Heart left ventricle (tissue), 16 donors: ENCODE measurements around the gene NUBP2. TPM values are rescaled to one million over a fixed set of nuclear protein-coding genes. Genes with fewer than 3 reads are reported as not detected.

ENCODE experiments used
- ATAC-seq, 4 donors: fragments of 200-7000 bp; cut with Tn5 transposase; one replicate each; pipeline ENCODE4 v1.9.1; 2020 to 2022; ENCODE audit warnings: moderate library complexity in 4 of 4, mild to moderate bottlenecking in 3 of 4, moderate number of reproducible peaks in 1 of 4
- DNase-seq, 5 donors: peaks; one replicate each; pipeline ENCODE4 v3.0.0-alpha.2; 2020
- H3K27ac ChIP-seq, 12 donors: fragments of 200-600 bp; sonication (generic) in 4 of 12; one replicate each; pipeline versions ENCODE4 v1.5.0 to v1.8.0; 2016 to 2022; ENCODE audit warnings: mild to moderate bottlenecking in 2 of 12
- H3K27me3 ChIP-seq, 9 donors: fragments of 200-600 bp; sonication (generic) in 2 of 9; one replicate each; pipeline versions ENCODE4 v1.5.1 to v1.8.0; 2016 to 2022; ENCODE audit warnings: mild to moderate bottlenecking in 3 of 9
- H3K36me3 ChIP-seq, 9 donors: fragments of 200-600 bp; sonication (generic) in 2 of 9; one replicate each; pipeline versions ENCODE4 v1.5.0 to v1.8.0; 2018 to 2022; ENCODE audit warnings: mild to moderate bottlenecking in 2 of 9
- H3K4me1 ChIP-seq, 12 donors: fragments of 200-600 bp; sonication (generic) in 4 of 12; one replicate each; pipeline versions ENCODE4 v1.5.0 to v1.8.0; 2016 to 2022; ENCODE audit warnings: mild to moderate bottlenecking in 3 of 12
- H3K4me3 ChIP-seq, 12 donors: fragments of 200-600 bp; sonication (generic) in 4 of 12; one replicate each; pipeline versions ENCODE4 v1.5.0 to v1.8.0; 2017 to 2022; ENCODE audit warnings: mild to moderate bottlenecking in 9 of 12, moderate library complexity in 4 of 12
- H3K9me3 ChIP-seq, 12 donors: fragments of 200-600 bp; sonication (generic) in 4 of 12; one replicate each; pipeline versions ENCODE4 v1.5.0 to v1.8.0; 2016 to 2022; ENCODE audit warnings: mild to moderate bottlenecking in 1 of 12
- POLR2A ChIP-seq, 2 donors: fragments of 450-650 bp; IDR thresholded peaks; one replicate each; pipeline ENCODE4 v1.6.1; 2017; ENCODE audit warnings: antibody characterized with exemption in 2 of 2, mild to moderate bottlenecking in 2 of 2, moderate library complexity in 2 of 2
- whole genome bisulfite sequencing, 4 donors: extraction: QIAGEN DNeasy Blood & Tissue Kit in 2 of 4; methylation state at CpG; one replicate each; pipeline versions ENCODE4 v1.1.5 to v1.1.7; 2013 to 2018; 5-methylcytosine and 5-hydroxymethylcytosine counted together
- intact Hi-C, 10 donors: fragments of 100-400 bp; cut with DNase I; formaldehyde crosslinking; loops; one replicate each; pipeline versions ENCODE4 v1.11.1 to v1.14.2; 2022
- polyA plus RNA-seq, 2 donors: library from polyadenylated mRNA; stranded (reverse); fragments of 200-250 nt; gene quantifications; one replicate each; pipeline ENCODE4 v1.2.3, GENCODE V29; 2013
- total RNA-seq, 9 donors: library from RNA; depleted of rRNA in 2 of 9; stranded (reverse); fragments of >200 nt in 2 of 9; fragmentation: NEBNext Ultra II Directional in 3 of 9; extraction: Animal tissue kit (Norgen Biotek cat#: 25700) in 3 of 9; gene quantifications; one replicate each; pipeline versions ENCODE4 v1.1.0 to v1.2.4, GENCODE V29; 2016 to 2023
- TF ChIP-seq, protein P1 (sequence below), 12 donors: fragments of 200-600 bp; sonication (generic) in 4 of 12; IDR thresholded peaks; one replicate each; pipeline versions ENCODE4 v1.5.0 to v1.8.0; 2018 to 2022; ENCODE audit warnings: antibody characterized with exemption in 12 of 12, mild to moderate bottlenecking in 5 of 12
- donor health status: ischemic (EF 13 %, LVEDD 7.1; RV severe dilation, severe dysfunction).
- donor health status: healthy with polysubstance abuse.
- donor health status: DM: no; HTN: yes; CAD: no.
- donor health status: DM: no; HTN: no; CAD: no.
- donor health status: ischemic (EF 25% LVEDD 6.9; RV normal size, moderate dysfunction).
- donor health status: ischemic (EF 25% LVEDD 5.7; RV mildly dilated, moderate dysfunction).
- donor health status: healthy.
- donor health status: DM: yes; HTN: yes; CAD: no.
- donor health status: ischemic (EF 35%, LVEDD 5.7; RV mildly dilated, moderate dysfunction).
- donor health status: nonischemic (EF 11% LVEDD 7.7; RV severe dilation, severe dysfunction).
- donor health status: DM: yes; HTN: yes; CAD: no.
- donor health status: PGD.
- donor health status: ischemic (EF 29% LVEDD 5.4; RV normal size, mild dysfunction).
- donor health status: nonischemic (EF 23%, LVEDD 6.1; RV moderate dilation, normal function).

The NUBP2 gene
- total and polyA plus RNA-seq, 11 donors: 26.7 to 81.9 (median 30.4) TPM

DNA sequence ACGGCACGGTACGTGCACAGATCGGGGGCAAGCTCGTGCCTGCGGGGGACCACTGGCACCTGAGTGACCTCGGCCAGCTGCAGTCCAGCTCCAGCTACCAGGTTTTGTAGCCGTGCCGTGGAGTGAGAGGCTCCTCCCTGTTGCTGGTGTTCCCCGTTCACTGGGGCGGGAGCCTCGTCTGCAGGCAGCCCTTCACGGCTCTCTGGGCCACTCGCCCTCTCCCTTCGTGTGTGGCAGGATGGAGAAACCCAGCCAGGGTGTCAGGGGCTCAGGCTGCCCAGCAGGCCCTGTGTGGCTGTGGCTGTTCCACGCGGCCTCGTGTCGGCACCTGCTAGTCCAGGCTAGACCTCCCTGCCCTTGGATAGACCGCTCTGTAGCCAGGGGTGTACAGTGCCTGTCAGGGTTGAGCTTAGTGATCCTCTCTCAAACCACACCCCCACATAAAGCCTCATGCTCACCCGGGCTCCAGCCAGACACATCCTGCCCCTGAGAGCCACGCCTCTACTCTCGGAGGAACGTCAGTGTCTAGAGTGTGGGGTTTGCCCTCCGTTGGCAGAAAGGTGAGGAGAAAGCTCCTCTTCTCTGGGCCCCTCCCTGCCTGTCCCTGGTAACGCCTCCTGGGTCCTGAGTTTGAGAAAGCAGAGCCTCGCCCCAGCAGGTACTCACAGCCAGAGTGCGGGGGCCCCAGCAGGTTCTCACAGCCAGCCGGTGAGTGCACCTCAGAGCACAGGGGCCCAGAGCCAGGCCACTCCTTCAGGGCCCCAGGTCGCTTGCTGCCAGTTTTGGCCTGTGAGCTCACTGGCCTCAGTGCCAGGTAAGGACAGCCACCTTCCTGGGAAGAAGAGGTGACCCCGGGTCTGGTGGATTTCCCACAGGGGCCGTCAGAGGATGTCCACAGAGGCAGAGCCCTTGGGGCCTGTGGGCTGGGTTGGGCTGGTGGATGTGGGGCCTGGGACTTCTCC lies 39.1 kb upstream of the NUBP2 start:
- Histone ChIP-seq H3K9me3 (no peaks in the 10 kb centered on the region), H3K36me3 (peaks cover 0 to 63% (median 58%) of the 10 kb centered on the region in 9 donors), H3K4me1 (no peaks in the 10 kb centered on the region), H3K27me3 (no peaks in the 10 kb centered on the region), H3K27ac (no peak overlapping the region), H3K4me3 (no peak overlapping the region)
- intact Hi-C loops: no loop called here
- no peak for TF ChIP-seq POLR2A (IDR thresholded peaks at IDR 0.05)
- DNase-seq (no peak), ATAC-seq (no peak)
- WGBS, 4 donors: 90 to 92% (median 91%) methylated on average over 29 to 32 of the region's 32 CpGs

DNA sequence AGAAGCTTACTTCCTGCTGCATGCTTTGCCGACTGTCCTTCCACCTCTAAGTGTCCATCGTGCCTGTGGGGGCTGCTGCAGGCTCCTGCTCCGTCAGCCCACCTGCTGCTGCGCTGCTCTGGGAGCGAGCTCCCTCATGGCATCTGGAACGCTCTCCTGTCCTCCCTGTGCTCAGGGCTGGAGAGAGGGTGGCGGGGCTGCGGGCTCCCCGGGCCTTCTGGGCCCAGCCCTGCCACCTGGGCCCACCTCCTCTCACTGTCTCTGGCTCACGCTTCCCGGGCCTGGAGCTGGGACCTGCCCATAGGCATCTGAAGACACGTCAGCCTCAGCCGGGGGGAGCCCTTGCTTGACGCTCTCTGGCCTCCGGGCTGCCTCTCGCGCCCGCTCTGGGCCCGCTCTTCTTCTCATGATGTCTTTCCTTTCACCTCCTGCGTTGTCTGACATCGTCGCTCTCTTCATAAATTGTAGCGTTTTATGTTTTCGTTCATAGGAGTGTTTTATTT lies 38.4 kb upstream of the NUBP2 start:
- Histone ChIP-seq H3K4me3 (no peak overlapping the region), H3K27me3 (no peaks in the 10 kb centered on the region), H3K4me1 (no peaks in the 10 kb centered on the region), H3K36me3 (peaks cover 0 to 71% (median 66%) of the 10 kb centered on the region in 9 donors), H3K27ac (no peak overlapping the region), H3K9me3 (no peaks in the 10 kb centered on the region)
- intact Hi-C loops: no loop called here
- 88 to 95% (median 91%) methylated on average over 23 to 24 of the region's 24 CpGs for WGBS, 4 donors
- ATAC-seq: no peak
- no peak for TF ChIP-seq POLR2A (IDR thresholded peaks at IDR 0.05)
- TF ChIP-seq, protein P1, sequence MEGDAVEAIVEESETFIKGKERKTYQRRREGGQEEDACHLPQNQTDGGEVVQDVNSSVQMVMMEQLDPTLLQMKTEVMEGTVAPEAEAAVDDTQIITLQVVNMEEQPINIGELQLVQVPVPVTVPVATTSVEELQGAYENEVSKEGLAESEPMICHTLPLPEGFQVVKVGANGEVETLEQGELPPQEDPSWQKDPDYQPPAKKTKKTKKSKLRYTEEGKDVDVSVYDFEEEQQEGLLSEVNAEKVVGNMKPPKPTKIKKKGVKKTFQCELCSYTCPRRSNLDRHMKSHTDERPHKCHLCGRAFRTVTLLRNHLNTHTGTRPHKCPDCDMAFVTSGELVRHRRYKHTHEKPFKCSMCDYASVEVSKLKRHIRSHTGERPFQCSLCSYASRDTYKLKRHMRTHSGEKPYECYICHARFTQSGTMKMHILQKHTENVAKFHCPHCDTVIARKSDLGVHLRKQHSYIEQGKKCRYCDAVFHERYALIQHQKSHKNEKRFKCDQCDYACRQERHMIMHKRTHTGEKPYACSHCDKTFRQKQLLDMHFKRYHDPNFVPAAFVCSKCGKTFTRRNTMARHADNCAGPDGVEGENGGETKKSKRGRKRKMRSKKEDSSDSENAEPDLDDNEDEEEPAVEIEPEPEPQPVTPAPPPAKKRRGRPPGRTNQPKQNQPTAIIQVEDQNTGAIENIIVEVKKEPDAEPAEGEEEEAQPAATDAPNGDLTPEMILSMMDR (IDR thresholded peaks at IDR 0.05): no peak
- no peak for DNase-seq

DNA sequence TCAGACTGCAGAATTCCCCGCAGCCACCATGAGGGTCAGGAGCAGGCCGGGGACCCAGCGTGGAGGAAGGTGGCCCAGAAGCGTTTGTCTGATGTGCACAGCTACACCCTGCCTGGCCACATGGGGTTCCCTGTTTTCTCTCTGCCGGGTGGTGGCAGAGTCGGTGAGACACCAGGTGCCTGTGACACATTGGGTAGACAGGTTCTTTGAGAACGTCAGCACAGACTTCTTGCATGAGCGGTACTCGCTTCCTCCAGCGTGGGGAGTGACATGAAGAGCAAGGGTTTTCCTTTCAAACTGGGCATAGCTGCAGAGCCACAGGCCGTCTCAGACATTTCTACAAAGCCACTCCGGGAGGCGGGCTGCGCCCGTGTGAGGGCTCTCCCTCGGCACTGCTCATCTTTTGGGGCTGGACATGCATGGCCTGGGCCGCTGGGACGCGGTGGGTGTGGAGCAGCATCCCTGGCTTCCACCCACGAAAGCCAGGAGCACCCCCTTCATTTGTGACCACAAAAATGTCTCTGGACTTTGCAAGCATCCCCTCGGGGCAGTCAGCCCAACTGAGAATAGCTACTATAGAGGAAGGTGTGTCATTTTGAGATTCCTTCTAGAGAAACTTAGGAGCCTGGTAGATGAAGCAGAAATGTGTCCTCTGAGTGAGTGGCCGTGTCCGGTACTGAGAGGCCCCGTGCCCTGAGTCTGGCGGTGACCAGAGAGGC lies 37.4 kb upstream of the NUBP2 start:
- WGBS, 4 donors: 88 to 93% (median 90%) methylated on average over 24 to 25 of the region's 25 CpGs
- no peak for TF ChIP-seq POLR2A (IDR thresholded peaks at IDR 0.05)
- TF ChIP-seq, protein P1 (IDR thresholded peaks at IDR 0.05): no peak
- H3K36me3 ChIP-seq: peaks cover 0 to 80% (median 73%) of the 10 kb centered on the region in 9 donors
- no peak overlapping the region for H3K27ac ChIP-seq
- intact Hi-C loops: no loop called here
- no peak overlapping the region for H3K4me3 ChIP-seq
- no peaks in the 10 kb centered on the region for H3K4me1 ChIP-seq
- H3K9me3 ChIP-seq: no peaks in the 10 kb centered on the region
- DNase-seq (no peak), ATAC-seq (no peak)
- no peaks in the 10 kb centered on the region for H3K27me3 ChIP-seq

DNA sequence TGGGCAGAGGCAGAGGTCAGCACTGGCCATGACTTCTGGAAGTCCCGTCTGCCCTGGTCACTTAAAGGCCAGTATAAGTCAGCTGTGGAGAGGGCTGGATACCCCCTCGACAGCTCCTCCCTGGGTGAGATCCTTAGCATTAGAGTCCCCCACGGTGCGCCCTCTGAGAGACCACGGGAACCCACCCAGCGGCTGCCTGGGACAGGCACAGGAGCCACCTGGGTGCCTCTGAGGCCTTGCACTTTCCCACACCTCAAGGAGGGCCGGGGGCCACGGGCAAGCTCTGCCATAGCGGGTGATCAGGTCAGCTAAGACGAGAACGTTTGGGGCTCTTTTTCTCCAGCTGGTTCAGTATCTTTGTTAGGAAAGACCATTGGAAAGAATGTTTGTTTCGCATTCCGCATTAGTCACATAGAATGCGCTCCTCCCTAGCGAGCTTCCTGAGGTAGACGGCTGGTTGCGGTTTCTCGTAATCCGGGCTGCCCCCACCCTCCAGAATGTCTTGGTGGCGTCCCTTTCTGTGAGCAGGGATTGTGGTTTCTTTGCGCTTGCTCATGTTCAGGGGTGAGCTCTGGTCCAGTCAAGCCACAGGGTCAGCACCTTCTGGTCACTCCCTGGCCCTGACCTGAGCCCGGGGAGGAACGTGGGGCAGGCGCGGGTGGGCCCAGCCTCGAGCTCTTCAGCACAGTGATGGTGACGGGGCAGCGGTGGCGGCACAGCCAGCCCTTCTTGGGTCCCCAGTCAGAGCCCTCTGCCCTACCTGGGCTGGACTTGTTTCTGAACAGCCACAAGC lies 36.7 kb upstream of the NUBP2 start:
- peaks cover 0 to 80% (median 73%) of the 10 kb centered on the region in 9 donors for H3K36me3 ChIP-seq
- 90 to 96% (median 94%) methylated on average over 23 to 29 of the region's 29 CpGs for WGBS, 4 donors

More for the DNA sequence above, 36.7 kb upstream of the NUBP2 start:
- H3K27ac ChIP-seq: no peak overlapping the region
- H3K4me1 ChIP-seq: no peaks in the 10 kb centered on the region
- no peaks in the 10 kb centered on the region for H3K9me3 ChIP-seq
- DNase-seq (no peak), ATAC-seq (no peak)
- TF ChIP-seq, protein P1 (IDR thresholded peaks at IDR 0.05): no peak
- TF ChIP-seq POLR2A (IDR thresholded peaks at IDR 0.05): no peak
- intact Hi-C loops: no loop called here
- no peak overlapping the region for H3K4me3 ChIP-seq
- H3K27me3 ChIP-seq: no peaks in the 10 kb centered on the region
